Endodermal cell (in vitro differentiated cells): Measurements from ENCODE around the gene KCNK13. TPM values are rescaled to one million over a fixed set of nuclear protein-coding genes. Genes with fewer than 3 reads are reported as not detected.

Source experiments
- DNase-seq: peaks from one replicate; pipeline ENCODE4 v3.0.0-alpha.2; 2017
- H3K27ac ChIP-seq: 2 replicates; pipeline ENCODE4 v1.5.1; 2013; ENCODE audit warnings: mild to moderate bottlenecking, low read depth, low read length, moderate library complexity
- H3K27me3 ChIP-seq: 2 replicates; pipeline ENCODE4 v1.6.1; 2013; ENCODE audit warnings: mild to moderate bottlenecking, low read length, moderate library complexity; ENCODE audit not compliant: insufficient read depth, control insufficient read depth, poor library complexity, severe bottlenecking
- H3K36me3 ChIP-seq: 2 replicates; pipeline ENCODE4 v1.7.0; 2013; ENCODE audit warnings: mild to moderate bottlenecking, low read length, moderate library complexity; ENCODE audit not compliant: control insufficient read depth, insufficient read depth
- H3K4me1 ChIP-seq: one replicate; pipeline ENCODE4 v1.7.0; 2013; ENCODE audit warnings: low read length; ENCODE audit not compliant: control insufficient read depth, insufficient read depth
- H3K4me3 ChIP-seq: 2 replicates; pipeline ENCODE4 v1.5.1; 2013; ENCODE audit warnings: mild to moderate bottlenecking, low read length, moderate library complexity
- H3K9ac ChIP-seq: 2 replicates; pipeline ENCODE4 v1.6.1; 2013; ENCODE audit warnings: mild to moderate bottlenecking, low read length, moderate library complexity; ENCODE audit not compliant: poor library complexity, severe bottlenecking; ENCODE audit errors: extremely low read depth
- H3K9me3 ChIP-seq: 2 replicates; pipeline ENCODE4 v1.6.1; 2013; ENCODE audit warnings: mild to moderate bottlenecking, low read length, moderate library complexity; ENCODE audit not compliant: control insufficient read depth
- H3K27ac Mint-ChIP-seq: 2 replicates; pipeline ENCODE4 v1.8.0; 2020; ENCODE audit warnings: mixed read lengths
- H3K27me3 Mint-ChIP-seq: 2 replicates; pipeline ENCODE4 v1.8.0; 2021; ENCODE audit warnings: mild to moderate bottlenecking, mixed read lengths; ENCODE audit not compliant: insufficient read depth
- H3K36me3 Mint-ChIP-seq: 2 replicates; pipeline ENCODE4 v1.8.0; 2020; ENCODE audit warnings: low read depth, mixed read lengths
- H3K4me1 Mint-ChIP-seq: 2 replicates; pipeline ENCODE4 v1.8.0; 2020; ENCODE audit warnings: mixed read lengths
- H3K4me3 Mint-ChIP-seq: 2 replicates; pipeline ENCODE4 v1.8.0; 2020; ENCODE audit warnings: mild to moderate bottlenecking, moderate library complexity, mixed read lengths
- H3K9me3 Mint-ChIP-seq: 2 replicates; pipeline ENCODE4 v1.8.0; 2020; ENCODE audit warnings: mild to moderate bottlenecking, mixed read lengths
- WGBS, 2 experiments: methylation state at CpG; one replicate each; pipeline versions ENCODE4 v1.1.5 to v1.1.7; 2013; ENCODE audit warnings: missing lambda C conversion rate in 2 of 2, mixed read lengths in 1 of 2; ENCODE audit not compliant: insufficient coverage in 1 of 2, insufficient read length in 1 of 2; 5-methylcytosine and 5-hydroxymethylcytosine counted together
- total RNA-seq, 2 donors: library from RNA; stranded (reverse); fragmentation: NEBNext Ultra II Directional in 1 of 2; extraction: Animal tissue kit (Norgen Biotek cat#: 25700) in 1 of 2; gene quantifications; 2 replicates in 1 of 2; 3 replicates in 1 of 2; pipeline ENCODE4 v1.2.1, GENCODE V29; 2021
- TF ChIP-seq, protein P1 (sequence below): fragments of 200-600 bp; sonication (generic); conservative IDR thresholded peaks from 2 replicates; pipeline ENCODE4 v1.5.0; 2021; ENCODE audit warnings: antibody characterized with exemption, mild to moderate bottlenecking

The KCNK13 gene
- total RNA-seq, 2 donors from 2014 or later: 0.58 to 1.3 TPM

GRCh38 chr14:90053044-90053443 is 8.8 kb upstream of the KCNK13 start:
- WGBS, 2 experiments: 67 to 87% methylated on average over 1 to 2 of the region's 2 CpGs
- Histone ChIP-seq H3K27me3 (peaks cover 3% of the 10 kb centered on the region), H3K4me1 (no peaks in the 10 kb centered on the region), H3K4me3 (no peak overlapping the region), H3K9ac (no peak overlapping the region), H3K27ac (no peak overlapping the region), H3K36me3 (no peaks in the 10 kb centered on the region), H3K9me3 (no peaks in the 10 kb centered on the region)
- Mint-ChIP-seq H3K9me3 (no peaks in the 10 kb centered on the region), H3K36me3 (no peaks in the 10 kb centered on the region), H3K27ac (no peak overlapping the region), H3K27me3 (peaks cover 16% of the 10 kb centered on the region), H3K4me1 (no peaks in the 10 kb centered on the region), H3K4me3 (no peak overlapping the region)
- TF ChIP-seq, protein P1, sequence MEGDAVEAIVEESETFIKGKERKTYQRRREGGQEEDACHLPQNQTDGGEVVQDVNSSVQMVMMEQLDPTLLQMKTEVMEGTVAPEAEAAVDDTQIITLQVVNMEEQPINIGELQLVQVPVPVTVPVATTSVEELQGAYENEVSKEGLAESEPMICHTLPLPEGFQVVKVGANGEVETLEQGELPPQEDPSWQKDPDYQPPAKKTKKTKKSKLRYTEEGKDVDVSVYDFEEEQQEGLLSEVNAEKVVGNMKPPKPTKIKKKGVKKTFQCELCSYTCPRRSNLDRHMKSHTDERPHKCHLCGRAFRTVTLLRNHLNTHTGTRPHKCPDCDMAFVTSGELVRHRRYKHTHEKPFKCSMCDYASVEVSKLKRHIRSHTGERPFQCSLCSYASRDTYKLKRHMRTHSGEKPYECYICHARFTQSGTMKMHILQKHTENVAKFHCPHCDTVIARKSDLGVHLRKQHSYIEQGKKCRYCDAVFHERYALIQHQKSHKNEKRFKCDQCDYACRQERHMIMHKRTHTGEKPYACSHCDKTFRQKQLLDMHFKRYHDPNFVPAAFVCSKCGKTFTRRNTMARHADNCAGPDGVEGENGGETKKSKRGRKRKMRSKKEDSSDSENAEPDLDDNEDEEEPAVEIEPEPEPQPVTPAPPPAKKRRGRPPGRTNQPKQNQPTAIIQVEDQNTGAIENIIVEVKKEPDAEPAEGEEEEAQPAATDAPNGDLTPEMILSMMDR: no peak
- no peak for DNase-seq

DNA sequence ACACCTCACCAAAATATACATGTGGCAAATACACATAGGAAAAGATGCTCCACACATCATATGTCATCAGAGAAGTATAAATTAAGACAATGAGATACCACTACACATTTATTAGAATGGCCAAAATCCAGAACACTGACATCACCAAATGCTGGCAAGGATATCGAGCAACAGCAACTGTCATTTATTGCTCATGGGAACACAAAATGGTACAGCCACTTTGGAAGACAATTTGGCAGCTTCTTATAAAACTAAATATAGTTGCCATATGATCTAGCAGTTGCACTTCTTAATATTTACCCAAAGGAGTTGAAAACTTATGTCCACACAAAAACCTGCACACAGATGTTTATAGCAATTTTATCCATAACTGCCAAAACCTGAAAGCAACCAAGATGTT is 7.0 kb upstream of the KCNK13 start:
- Mint-ChIP-seq H3K27ac (no peak overlapping the region), H3K4me1 (no peaks in the 10 kb centered on the region), H3K9me3 (no peaks in the 10 kb centered on the region), H3K36me3 (no peaks in the 10 kb centered on the region), H3K4me3 (no peak overlapping the region), H3K27me3 (peaks cover 32% of the 10 kb centered on the region)
- no peak for DNase-seq
- H3K9ac ChIP-seq: no peak overlapping the region
- H3K27me3 ChIP-seq: peaks cover 21% of the 10 kb centered on the region
- H3K9me3 ChIP-seq: no peaks in the 10 kb centered on the region
- 88 to 100% methylated on average over 1 of the region's 1 CpG for WGBS, 2 experiments
- no peak overlapping the region for H3K27ac ChIP-seq
- no peaks in the 10 kb centered on the region for H3K36me3 ChIP-seq
- no peaks in the 10 kb centered on the region for H3K4me1 ChIP-seq
- H3K4me3 ChIP-seq: no peak overlapping the region
- TF ChIP-seq, protein P1: no peak

DNA sequence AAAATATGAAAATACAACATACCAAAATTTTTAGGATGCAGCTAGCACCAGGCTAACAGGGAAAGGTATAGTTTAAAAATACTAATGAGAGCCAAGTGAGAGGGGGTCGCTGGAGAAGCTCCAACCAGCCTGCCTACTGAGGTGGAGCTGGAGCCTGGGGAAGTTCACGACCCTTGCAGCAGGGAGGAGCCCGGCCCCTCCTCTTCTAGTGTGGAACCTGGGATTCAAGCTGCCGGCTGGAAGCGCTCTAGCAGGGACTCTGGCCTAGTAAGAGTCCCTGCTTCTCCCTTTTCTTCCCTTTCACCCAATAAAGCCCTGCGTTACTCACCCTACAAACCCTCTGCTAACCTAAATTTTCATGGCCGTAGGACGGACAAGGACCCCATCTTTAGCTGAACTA is 5.0 kb upstream of the KCNK13 start:
- Mint-ChIP-seq H3K4me3 (no peak overlapping the region), H3K4me1 (peaks cover 2% of the 10 kb centered on the region), H3K36me3 (no peaks in the 10 kb centered on the region), H3K27me3 (peaks cover 46% of the 10 kb centered on the region), H3K9me3 (no peaks in the 10 kb centered on the region), H3K27ac (no peak overlapping the region)
- no peaks in the 10 kb centered on the region for H3K9me3 ChIP-seq
- H3K27ac ChIP-seq: no peak overlapping the region
- 57 to 67% methylated on average over 3 to 8 of the region's 8 CpGs for WGBS, 2 experiments
- peaks cover 41% of the 10 kb centered on the region for H3K27me3 ChIP-seq
- DNase-seq: peak; percentile 66
- H3K9ac ChIP-seq: no peak overlapping the region
- H3K4me1 ChIP-seq: no peaks in the 10 kb centered on the region
- no peaks in the 10 kb centered on the region for H3K36me3 ChIP-seq
- TF ChIP-seq, protein P1: no peak
- no peak overlapping the region for H3K4me3 ChIP-seq
